ENCODE results near the gene IFIT5. TPM values are rescaled to one million over a fixed set of nuclear protein-coding genes. Genes with fewer than 3 reads are reported as not detected.
"Not testable (repeated sequence)": the region's sequence is repeated elsewhere in the genome, so short reads cannot be mapped to it uniquely, and the experiment has no call there.

IFIT5 gene
- polyA plus RNA-seq, 3 donors from 2014 or later: 9.2 to 10.4 (median 10.2) TPM

DNA sequence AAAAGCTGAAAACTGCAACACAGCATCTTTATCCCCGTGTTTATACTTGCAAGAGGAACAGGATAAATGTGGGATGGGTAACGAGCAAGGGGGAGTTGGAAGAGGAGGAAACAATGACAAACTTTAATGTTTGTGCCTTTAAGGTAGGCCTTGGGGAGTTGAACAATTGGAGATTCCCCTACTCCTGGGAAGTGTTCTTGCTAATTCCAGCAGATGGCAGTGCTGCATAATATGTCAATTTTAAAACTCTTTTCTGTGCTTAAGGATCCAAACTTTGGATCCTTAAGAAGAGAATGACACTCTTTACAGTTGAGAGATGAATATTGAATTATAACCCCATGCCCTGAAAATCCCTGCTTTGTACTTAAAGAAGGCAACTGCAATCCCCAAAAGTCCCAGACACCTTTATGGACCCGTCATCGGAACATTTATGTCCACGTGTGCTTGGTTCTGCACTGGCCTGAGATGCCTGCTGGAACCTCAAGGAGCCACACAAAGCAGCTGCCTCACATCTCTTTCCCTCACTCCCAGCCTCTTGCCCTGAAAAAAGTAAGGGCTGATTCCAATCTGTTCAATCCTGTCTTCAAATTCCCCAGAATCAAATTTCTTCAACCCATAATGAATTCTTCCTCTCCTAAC, 12.0 kb downstream of the IFIT5 start:
- DNase-seq: peak in 2 of 3 donors; percentile 11 to 13
- Mint-ChIP-seq H3K4me3 (no peak overlapping the region), H3K4me1 (peaks cover 0 to 2% of the 10 kb centered on the region in 2 donors), H3K27me3 (ENCODE audit: low read depth in 3 of 3) (peaks cover 0 to 7% (median 4%) of the 10 kb centered on the region in 3 donors), H3K36me3 (peaks cover 1 to 4% (median 4%) of the 10 kb centered on the region in 3 donors), H3K9me3 (no peaks in the 10 kb centered on the region), H3K27ac (no peak overlapping the region)

- Mint-ChIP-seq H3K9me3 (no peaks in the 10 kb centered on the region), H3K4me1 (no peaks in the 10 kb centered on the region), H3K27ac (no peak overlapping the region), H3K27me3 (ENCODE audit: low read depth in 3 of 3) (peaks cover 0 to 7% (median 4%) of the 10 kb centered on the region in 3 donors), H3K36me3 (peaks cover 0 to 4% (median 0%) of the 10 kb centered on the region in 3 donors), H3K4me3 (no peak overlapping the region)
- DNase-seq: no peak
These were observed 13.3 kb downstream of the IFIT5 start for GRCh38 chr10:89427629-89428028.

GRCh38 chr10:89428877-89429276, 14.5 kb downstream of the IFIT5 start:
- H3K4me3 Mint-ChIP-seq: no peak overlapping the region
- no peaks in the 10 kb centered on the region for H3K9me3 Mint-ChIP-seq
- H3K36me3 Mint-ChIP-seq: no peaks in the 10 kb centered on the region
- H3K4me1 Mint-ChIP-seq: no peaks in the 10 kb centered on the region
- H3K27ac Mint-ChIP-seq: no peak overlapping the region
- H3K27me3 Mint-ChIP-seq (ENCODE audit: low read depth in 3 of 3): peaks cover 0 to 9% (median 4%) of the 10 kb centered on the region in 3 donors
- DNase-seq: no peak

- H3K27ac Mint-ChIP-seq: no peak overlapping the region
- peaks cover 5 to 14% (median 10%) of the 10 kb centered on the region in 3 donors for H3K27me3 Mint-ChIP-seq (ENCODE audit: low read depth in 3 of 3)
- DNase-seq: no peak
- H3K4me1 Mint-ChIP-seq: no peaks in the 10 kb centered on the region
- H3K9me3 Mint-ChIP-seq: no peaks in the 10 kb centered on the region
- H3K4me3 Mint-ChIP-seq: no peak overlapping the region
- H3K36me3 Mint-ChIP-seq: no peaks in the 10 kb centered on the region
These were observed 17.6 kb downstream of the IFIT5 start for GRCh38 chr10:89431977-89432376.

DNA sequence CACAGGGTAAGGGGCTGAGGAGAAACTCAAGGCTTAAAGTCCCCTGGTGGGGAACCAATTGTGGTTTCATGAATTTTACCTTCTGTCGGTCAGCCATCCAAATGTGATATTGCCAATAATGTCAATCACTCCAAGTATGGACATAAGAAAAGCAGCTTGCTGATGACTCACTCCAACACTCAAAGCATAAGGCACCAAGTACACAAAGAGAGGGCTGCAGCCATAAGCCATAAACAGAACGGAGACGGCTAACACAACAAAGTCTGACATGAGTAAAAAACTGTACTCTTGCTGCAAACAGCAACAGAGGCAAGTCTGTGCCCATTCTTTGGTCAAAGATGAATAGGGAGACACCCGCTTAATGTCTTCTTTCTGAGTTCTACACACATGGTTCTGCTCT, 24.2 kb downstream of the IFIT5 start:
- no peaks in the 10 kb centered on the region for H3K36me3 Mint-ChIP-seq
- H3K27me3 Mint-ChIP-seq (ENCODE audit: low read depth in 3 of 3): peaks cover 5 to 16% (median 14%) of the 10 kb centered on the region in 3 donors
- DNase-seq: no peak
- H3K9me3 Mint-ChIP-seq: peaks cover 0 to 2% (median 0%) of the 10 kb centered on the region in 6 donors
- no peak overlapping the region for H3K27ac Mint-ChIP-seq
- H3K4me1 Mint-ChIP-seq: no peaks in the 10 kb centered on the region
- H3K4me3 Mint-ChIP-seq: no peak overlapping the region

GRCh38 chr10:89440226-89441009, 26.1 kb downstream of the IFIT5 start:
- H3K27me3 Mint-ChIP-seq (ENCODE audit: low read depth in 3 of 3): peaks cover 2 to 14% (median 10%) of the 10 kb centered on the region in 3 donors

GRCh38 chr10:89442289-89442688, 27.9 kb downstream of the IFIT5 start:
- Mint-ChIP-seq H3K27me3 (ENCODE audit: low read depth in 3 of 3) (peaks cover 3 to 24% (median 17%) of the 10 kb centered on the region in 3 donors), H3K9me3 (peaks cover 0 to 2% (median 0%) of the 10 kb centered on the region in 6 donors), H3K36me3 (no peaks in the 10 kb centered on the region), H3K4me1 (no peaks in the 10 kb centered on the region), H3K27ac (no peak overlapping the region), H3K4me3 (no peak overlapping the region)
- DNase-seq: no peak

More at GRCh38 chr10:89440226-89441009, 26.1 kb downstream of the IFIT5 start:
- Mint-ChIP-seq H3K4me1 (no peaks in the 10 kb centered on the region), H3K4me3 (no peak overlapping the region), H3K27ac (no peak overlapping the region), H3K9me3 (peaks cover 0 to 2% (median 0%) of the 10 kb centered on the region in 6 donors), H3K36me3 (no peaks in the 10 kb centered on the region)
- no peak for DNase-seq

DNA sequence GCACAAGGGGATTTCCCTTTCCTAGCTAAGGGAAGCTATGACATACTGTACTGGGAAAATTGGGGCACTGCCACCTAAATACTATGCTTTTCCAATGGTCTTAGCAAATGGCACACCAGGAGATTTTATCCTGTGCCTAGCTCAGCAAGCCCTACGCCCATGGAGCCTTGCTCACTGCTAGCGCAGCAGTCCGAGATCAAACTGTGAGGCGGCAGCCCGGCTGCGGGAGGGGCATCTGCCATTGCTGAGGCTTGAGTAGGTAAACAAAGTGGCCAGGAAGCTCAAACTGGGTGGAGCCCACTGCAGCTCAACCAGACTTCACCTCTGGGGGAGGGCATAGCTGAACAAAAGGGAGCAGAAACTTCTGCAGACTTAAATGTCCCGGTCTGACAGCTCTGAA, 30.5 kb downstream of the IFIT5 start:
- H3K36me3 Mint-ChIP-seq, H3K9me3 Mint-ChIP-seq, H3K4me1 Mint-ChIP-seq, H3K27ac Mint-ChIP-seq, H3K4me3 Mint-ChIP-seq, DNase-seq: not testable (repeated sequence)
- peaks cover 4 to 24% (median 20%) of the 10 kb centered on the region in 3 donors for H3K27me3 Mint-ChIP-seq (ENCODE audit: low read depth in 3 of 3)

DNA sequence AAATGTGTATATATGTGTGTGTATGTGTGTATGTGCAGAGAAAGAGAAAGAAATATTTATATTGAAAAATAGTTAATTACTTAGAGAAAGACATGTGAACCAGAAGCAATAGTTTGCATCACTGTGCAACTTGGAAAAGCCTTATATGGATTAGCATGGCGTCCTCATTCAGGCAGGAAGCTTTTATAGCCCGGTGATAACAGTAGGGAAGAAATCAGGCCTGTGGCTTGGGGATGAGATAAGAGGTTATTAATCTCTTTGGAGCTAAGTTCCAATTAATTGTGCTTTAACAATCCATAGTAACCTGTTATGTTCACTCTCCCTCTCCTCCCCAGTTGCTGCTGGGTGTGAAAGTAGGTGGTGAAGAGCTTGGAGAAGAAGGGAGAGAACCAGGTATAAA, 36.5 kb downstream of the IFIT5 start:
- Mint-ChIP-seq H3K27ac (no peak overlapping the region), H3K36me3 (no peaks in the 10 kb centered on the region)

GRCh38 chr10:89452193-89452592, 37.8 kb downstream of the IFIT5 start:
- Mint-ChIP-seq H3K27me3 (ENCODE audit: low read depth in 3 of 3) (peaks cover 4 to 6% (median 5%) of the 10 kb centered on the region in 3 donors), H3K4me3 (no peak overlapping the region), H3K4me1 (no peaks in the 10 kb centered on the region), H3K27ac (no peak overlapping the region), H3K9me3 (no peaks in the 10 kb centered on the region), H3K36me3 (no peaks in the 10 kb centered on the region)
- no peak for DNase-seq

More for the DNA sequence above, 36.5 kb downstream of the IFIT5 start:
- no peaks in the 10 kb centered on the region for H3K4me1 Mint-ChIP-seq
- H3K4me3 Mint-ChIP-seq: no peak overlapping the region
- no peaks in the 10 kb centered on the region for H3K9me3 Mint-ChIP-seq
- H3K27me3 Mint-ChIP-seq (ENCODE audit: low read depth in 3 of 3): peaks cover 6 to 14% (median 11%) of the 10 kb centered on the region in 3 donors
- DNase-seq: no peak

GRCh38 chr10:89454561-89455347, 40.4 kb downstream of the IFIT5 start:
- Mint-ChIP-seq H3K27ac (no peak overlapping the region), H3K4me3 (no peak overlapping the region), H3K36me3 (no peaks in the 10 kb centered on the region), H3K4me1 (no peaks in the 10 kb centered on the region), H3K9me3 (no peaks in the 10 kb centered on the region), H3K27me3 (ENCODE audit: low read depth in 3 of 3) (peaks cover 0 to 9% (median 2%) of the 10 kb centered on the region in 3 donors)
- no peak for DNase-seq

- Mint-ChIP-seq H3K36me3 (no peaks in the 10 kb centered on the region), H3K27ac (no peak overlapping the region), H3K27me3 (ENCODE audit: low read depth in 3 of 3) (peaks cover 0 to 11% (median 2%) of the 10 kb centered on the region in 3 donors), H3K9me3 (no peaks in the 10 kb centered on the region), H3K4me1 (no peaks in the 10 kb centered on the region), H3K4me3 (no peak overlapping the region)
- no peak for DNase-seq
These were observed 43.9 kb downstream of the IFIT5 start for GRCh38 chr10:89458291-89458690.

DNA sequence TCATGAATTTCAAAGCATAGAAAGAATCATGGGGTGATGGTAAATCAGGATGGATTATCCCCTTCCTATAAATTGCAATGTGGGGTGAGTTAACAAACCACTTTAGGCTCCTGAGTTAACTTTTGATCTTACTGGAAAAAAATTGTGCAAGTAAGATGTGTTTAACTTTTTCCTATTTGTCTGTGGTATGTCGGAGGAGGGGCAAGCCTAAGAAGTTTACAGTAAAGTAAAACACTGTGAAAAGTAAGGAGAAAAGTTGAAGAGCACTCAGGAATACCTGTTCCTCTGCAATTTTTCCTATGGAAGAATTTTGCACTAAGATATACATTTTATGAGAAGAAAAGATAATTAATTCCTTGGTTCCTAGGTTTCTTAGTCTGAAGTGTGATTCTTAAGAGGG, 44.4 kb downstream of the IFIT5 start:
- H3K36me3 Mint-ChIP-seq: no peaks in the 10 kb centered on the region
- H3K27me3 Mint-ChIP-seq (ENCODE audit: low read depth in 3 of 3): peaks cover 0 to 14% (median 2%) of the 10 kb centered on the region in 3 donors
- H3K4me1 Mint-ChIP-seq: no peaks in the 10 kb centered on the region
- no peak overlapping the region for H3K4me3 Mint-ChIP-seq
- no peaks in the 10 kb centered on the region for H3K9me3 Mint-ChIP-seq
- DNase-seq: no peak
- H3K27ac Mint-ChIP-seq: no peak overlapping the region

Measured in immature natural killer cell (primary cell).